ENCODE measurements around the gene LDHD. TPM values are rescaled to one million over a fixed set of nuclear protein-coding genes. Genes with fewer than 3 reads are reported as not detected.

LDHD gene
- total and polyA plus RNA-seq, 9 of the 15 experiments (the other 6 are each of a cell fraction or from before 2014, with no cell fraction given): 0.19 to 0.86 (median 0.54) TPM; not detected in 3

- TF ChIP-seq NEUROD1 (IDR thresholded peaks at IDR 0.05; ENCODE audit: borderline replicate concordance, low read depth, low read length, partially characterized antibody) (peak; percentile 2), HNRNPH1 (optimal IDR thresholded peaks at IDR 0.05; ENCODE audit: low read depth, low read length) (no peak), MTA2 (IDR thresholded peaks at IDR 0.05; ENCODE audit: low read depth) (no peak), WHSC1 (IDR thresholded peaks at IDR 0.05; ENCODE audit: low read length) (no peak), RAD51 (IDR thresholded peaks at IDR 0.05; ENCODE audit: borderline replicate concordance, low read depth) (peak; percentile 54; the same call in 1 of the 2 replicates), NFE2L1 (tag; IDR thresholded peaks at IDR 0.05; ENCODE audit: borderline replicate concordance, low read depth) (no peak), YY1 (IDR thresholded peaks at IDR 0.05; ENCODE audit: borderline replicate concordance in 1 of 3, control insufficient read depth in 1 of 3, extremely low read depth in 1 of 3, insufficient read depth in 3 of 3, insufficient read length in 1 of 3, insufficient replicate concordance in 2 of 3, low read depth in 1 of 3, low read length in 2 of 3) (peak in 2 of 3 experiments; percentile 7 to 75), SRF (CRISPR knock-in tag; IDR thresholded peaks at IDR 0.05) (0 out of 4 replicates have a peak, but pooled peaks of 1 of the 2 experiments have one; percentile 19), HNRNPLL (IDR thresholded peaks at IDR 0.05; ENCODE audit: low read depth, low read length, poor library complexity, severe bottlenecking) (peak; percentile 26), JUND (IDR thresholded peaks at IDR 0.05; ENCODE audit: borderline replicate concordance, low read depth, low read length) (no peak), JUND (tag; IDR thresholded peaks at IDR 0.05; ENCODE audit: borderline replicate concordance, low read depth, low read length) (peak; percentile 50; the same call in 2 of the 3 replicates), CBX5 (IDR thresholded peaks at IDR 0.05; ENCODE audit: borderline replicate concordance, low read depth) (0 out of 2 replicates have a peak, but pooled peaks have one; percentile 20), MTA3 (IDR thresholded peaks at IDR 0.05; ENCODE audit: borderline replicate concordance) (peak; percentile 60; the same call in 1 of the 2 replicates), TEAD4 (IDR thresholded peaks at IDR 0.05; ENCODE audit: low read length) (no peak), TEAD4 (CRISPR knock-in tag; IDR thresholded peaks at IDR 0.05; ENCODE audit: borderline replicate concordance) (no peak), ZNF778 (CRISPR knock-in tag; IDR thresholded peaks at IDR 0.05) (no peak), BRD9 (IDR thresholded peaks at IDR 0.05; ENCODE audit: low read depth, partially characterized antibody) (peak; percentile 31), MEF2D (tag; conservative IDR thresholded peaks at IDR 0.05; ENCODE audit: low read depth) (0 out of 2 replicates have a peak, but pooled peaks have one; percentile 19), PTRF (tag; IDR thresholded peaks at IDR 0.05) (no peak), JUN (IDR thresholded peaks at IDR 0.05; ENCODE audit: borderline replicate concordance, low read depth, low read length) (no peak), JUN (CRISPR knock-in tag; IDR thresholded peaks at IDR 0.05; ENCODE audit: borderline replicate concordance) (peak; percentile 66; the same call in 1 of the 2 replicates)
- TF ChIP-seq, protein P1, sequence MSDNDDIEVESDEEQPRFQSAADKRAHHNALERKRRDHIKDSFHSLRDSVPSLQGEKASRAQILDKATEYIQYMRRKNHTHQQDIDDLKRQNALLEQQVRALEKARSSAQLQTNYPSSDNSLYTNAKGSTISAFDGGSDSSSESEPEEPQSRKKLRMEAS (CRISPR knock-in tag; IDR thresholded peaks at IDR 0.05): peak; percentile 64
- TF ChIP-seq, protein P2, sequence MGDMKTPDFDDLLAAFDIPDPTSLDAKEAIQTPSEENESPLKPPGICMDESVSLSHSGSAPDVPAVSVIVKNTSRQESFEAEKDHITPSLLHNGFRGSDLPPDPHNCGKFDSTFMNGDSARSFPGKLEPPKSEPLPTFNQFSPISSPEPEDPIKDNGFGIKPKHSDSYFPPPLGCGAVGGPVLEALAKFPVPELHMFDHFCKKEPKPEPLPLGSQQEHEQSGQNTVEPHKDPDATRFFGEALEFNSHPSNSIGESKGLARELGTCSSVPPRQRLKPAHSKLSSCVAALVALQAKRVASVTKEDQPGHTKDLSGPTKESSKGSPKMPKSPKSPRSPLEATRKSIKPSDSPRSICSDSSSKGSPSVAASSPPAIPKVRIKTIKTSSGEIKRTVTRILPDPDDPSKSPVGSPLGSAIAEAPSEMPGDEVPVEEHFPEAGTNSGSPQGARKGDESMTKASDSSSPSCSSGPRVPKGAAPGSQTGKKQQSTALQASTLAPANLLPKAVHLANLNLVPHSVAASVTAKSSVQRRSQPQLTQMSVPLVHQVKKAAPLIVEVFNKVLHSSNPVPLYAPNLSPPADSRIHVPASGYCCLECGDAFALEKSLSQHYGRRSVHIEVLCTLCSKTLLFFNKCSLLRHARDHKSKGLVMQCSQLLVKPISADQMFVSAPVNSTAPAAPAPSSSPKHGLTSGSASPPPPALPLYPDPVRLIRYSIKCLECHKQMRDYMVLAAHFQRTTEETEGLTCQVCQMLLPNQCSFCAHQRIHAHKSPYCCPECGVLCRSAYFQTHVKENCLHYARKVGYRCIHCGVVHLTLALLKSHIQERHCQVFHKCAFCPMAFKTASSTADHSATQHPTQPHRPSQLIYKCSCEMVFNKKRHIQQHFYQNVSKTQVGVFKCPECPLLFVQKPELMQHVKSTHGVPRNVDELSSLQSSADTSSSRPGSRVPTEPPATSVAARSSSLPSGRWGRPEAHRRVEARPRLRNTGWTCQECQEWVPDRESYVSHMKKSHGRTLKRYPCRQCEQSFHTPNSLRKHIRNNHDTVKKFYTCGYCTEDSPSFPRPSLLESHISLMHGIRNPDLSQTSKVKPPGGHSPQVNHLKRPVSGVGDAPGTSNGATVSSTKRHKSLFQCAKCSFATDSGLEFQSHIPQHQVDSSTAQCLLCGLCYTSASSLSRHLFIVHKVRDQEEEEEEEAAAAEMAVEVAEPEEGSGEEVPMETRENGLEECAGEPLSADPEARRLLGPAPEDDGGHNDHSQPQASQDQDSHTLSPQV (IDR thresholded peaks at IDR 0.05): peak; percentile 87; the same call in 1 of the 2 replicates
Observed at GRCh38 chr16:75062135-75062975, 54.2 kb downstream of the LDHD start (continued).
